Vagina (tissue), 2 donors: ENCODE measurements around the gene PCBP3.

Experiments used
- POLR2A ChIP-seq, 2 donors: fragments of 450-650 bp; IDR thresholded peaks; one replicate each; pipeline ENCODE4 v1.6.1; 2017; ENCODE audit warnings: antibody characterized with exemption in 2 of 2, mild to moderate bottlenecking in 2 of 2, moderate library complexity in 2 of 2
- TF ChIP-seq, protein P1 (sequence below), 3 experiments: fragments of 450-650 bp in 2 of 3; fragments of 200-600 bp in 1 of 3; sonication (generic) in 1 of 3; IDR thresholded peaks; one replicate each; pipeline ENCODE4 v1.5.1; 2017 to 2019; ENCODE audit warnings: antibody characterized with exemption in 3 of 3, mild to moderate bottlenecking in 2 of 3, moderate library complexity in 2 of 3

DNA sequence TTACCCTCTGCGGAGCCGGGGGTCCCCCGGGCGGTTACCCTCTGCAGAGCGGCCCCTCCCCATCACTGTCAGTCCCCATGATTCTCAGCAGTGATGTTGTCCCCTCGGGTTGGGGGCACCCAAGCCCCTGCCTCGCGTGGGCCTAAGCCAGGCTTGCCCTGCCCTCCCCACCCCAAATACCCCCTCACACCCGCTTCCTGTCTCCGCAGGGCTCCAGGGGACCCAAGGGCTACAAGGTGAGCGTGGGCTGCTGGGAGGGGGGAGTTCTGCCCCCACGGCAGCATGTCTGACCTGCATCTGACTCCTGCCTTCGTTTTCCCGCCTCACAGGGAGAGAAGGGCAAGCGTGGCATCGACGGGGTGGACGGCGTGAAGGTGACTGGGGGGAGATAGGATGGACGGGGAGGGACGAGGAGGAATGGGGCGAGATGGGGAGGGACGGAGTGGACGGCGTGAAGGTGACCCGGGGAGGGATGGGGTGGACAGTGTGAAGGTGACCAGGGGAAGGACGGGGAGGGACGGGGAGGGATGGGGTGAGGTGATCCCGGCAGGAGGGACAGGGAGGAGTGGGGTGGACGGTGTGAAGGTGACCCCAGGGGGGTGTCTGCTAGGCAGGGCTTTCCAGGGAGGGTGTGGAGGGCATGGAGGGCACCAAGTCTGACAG lies 346.7 kb downstream of the PCBP3 start:
- TF ChIP-seq, protein P1, sequence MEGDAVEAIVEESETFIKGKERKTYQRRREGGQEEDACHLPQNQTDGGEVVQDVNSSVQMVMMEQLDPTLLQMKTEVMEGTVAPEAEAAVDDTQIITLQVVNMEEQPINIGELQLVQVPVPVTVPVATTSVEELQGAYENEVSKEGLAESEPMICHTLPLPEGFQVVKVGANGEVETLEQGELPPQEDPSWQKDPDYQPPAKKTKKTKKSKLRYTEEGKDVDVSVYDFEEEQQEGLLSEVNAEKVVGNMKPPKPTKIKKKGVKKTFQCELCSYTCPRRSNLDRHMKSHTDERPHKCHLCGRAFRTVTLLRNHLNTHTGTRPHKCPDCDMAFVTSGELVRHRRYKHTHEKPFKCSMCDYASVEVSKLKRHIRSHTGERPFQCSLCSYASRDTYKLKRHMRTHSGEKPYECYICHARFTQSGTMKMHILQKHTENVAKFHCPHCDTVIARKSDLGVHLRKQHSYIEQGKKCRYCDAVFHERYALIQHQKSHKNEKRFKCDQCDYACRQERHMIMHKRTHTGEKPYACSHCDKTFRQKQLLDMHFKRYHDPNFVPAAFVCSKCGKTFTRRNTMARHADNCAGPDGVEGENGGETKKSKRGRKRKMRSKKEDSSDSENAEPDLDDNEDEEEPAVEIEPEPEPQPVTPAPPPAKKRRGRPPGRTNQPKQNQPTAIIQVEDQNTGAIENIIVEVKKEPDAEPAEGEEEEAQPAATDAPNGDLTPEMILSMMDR (IDR thresholded peaks at IDR 0.05), result no peak
- no peak for TF ChIP-seq POLR2A (IDR thresholded peaks at IDR 0.05)
